ENCODE measurements around the gene PSMA8. TPM values are rescaled to one million over a fixed set of nuclear protein-coding genes. Genes with fewer than 3 reads are reported as not detected.
A peak's percentile ranks its signal among the peaks of the same experiment; 100 is the strongest.

The PSMA8 gene
- polyA plus RNA-seq, 1 of the 3 experiments (the other 2 are of a cell fraction), result not detected

DNA sequence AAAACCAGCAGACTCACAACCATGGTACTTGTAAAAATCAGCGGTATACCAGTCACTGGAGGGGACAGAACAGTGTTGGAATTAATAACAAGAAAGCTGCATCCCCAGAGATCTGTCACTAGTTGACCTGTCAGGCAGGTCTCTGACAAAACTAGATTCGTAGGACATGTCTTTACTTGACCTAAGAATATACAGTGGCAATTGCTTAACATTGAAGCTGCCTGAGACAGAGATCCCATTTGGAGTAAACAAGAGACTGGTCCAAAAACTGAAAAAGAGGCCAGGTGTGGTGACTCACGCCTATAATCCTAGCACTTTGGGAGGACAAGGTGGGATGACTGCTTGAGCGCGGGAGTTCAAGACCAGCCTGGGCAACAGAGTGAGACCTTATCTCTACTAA, 36.1 kb upstream of the PSMA8 start (continued):
- TF ChIP-seq, protein P1, sequence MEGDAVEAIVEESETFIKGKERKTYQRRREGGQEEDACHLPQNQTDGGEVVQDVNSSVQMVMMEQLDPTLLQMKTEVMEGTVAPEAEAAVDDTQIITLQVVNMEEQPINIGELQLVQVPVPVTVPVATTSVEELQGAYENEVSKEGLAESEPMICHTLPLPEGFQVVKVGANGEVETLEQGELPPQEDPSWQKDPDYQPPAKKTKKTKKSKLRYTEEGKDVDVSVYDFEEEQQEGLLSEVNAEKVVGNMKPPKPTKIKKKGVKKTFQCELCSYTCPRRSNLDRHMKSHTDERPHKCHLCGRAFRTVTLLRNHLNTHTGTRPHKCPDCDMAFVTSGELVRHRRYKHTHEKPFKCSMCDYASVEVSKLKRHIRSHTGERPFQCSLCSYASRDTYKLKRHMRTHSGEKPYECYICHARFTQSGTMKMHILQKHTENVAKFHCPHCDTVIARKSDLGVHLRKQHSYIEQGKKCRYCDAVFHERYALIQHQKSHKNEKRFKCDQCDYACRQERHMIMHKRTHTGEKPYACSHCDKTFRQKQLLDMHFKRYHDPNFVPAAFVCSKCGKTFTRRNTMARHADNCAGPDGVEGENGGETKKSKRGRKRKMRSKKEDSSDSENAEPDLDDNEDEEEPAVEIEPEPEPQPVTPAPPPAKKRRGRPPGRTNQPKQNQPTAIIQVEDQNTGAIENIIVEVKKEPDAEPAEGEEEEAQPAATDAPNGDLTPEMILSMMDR (IDR thresholded peaks at IDR 0.05), result no peak

GRCh38 chr18:26103579-26103978, 30.1 kb upstream of the PSMA8 start:
- H3K27ac ChIP-seq (ENCODE audit: low read depth in 2 of 2, low read length in 1 of 2), result no peak overlapping the region
- H3K36me3 ChIP-seq (replicated peaks in 1 of 2; ENCODE audit: control insufficient read depth in 1 of 2, insufficient read depth in 2 of 2, low read length in 1 of 2), result no peaks in the 10 kb centered on the region
- CTCF ChIA-PET, result interaction anchor here (0.6 kb wide), 1 partner anchor 124 kb away, joined by 3 read pairs; no protein-coding TSS in a partner anchor
- H3K27me3 ChIP-seq (ENCODE audit: insufficient read depth), result no peaks in the 10 kb centered on the region
- POLR2A ChIA-PET, result no interaction called here
- no peaks in the 10 kb centered on the region for H3K4me1 ChIP-seq (ENCODE audit: control insufficient read depth in 1 of 2, insufficient read depth in 2 of 2, low read depth in 1 of 2, low read length in 1 of 2)
- DNase-seq, result peak; percentile 7
- H2AFZ ChIP-seq (ENCODE audit: low read depth), result no peak overlapping the region
- no peaks in the 10 kb centered on the region for H3K9me2 ChIP-seq
- no peaks in the 10 kb centered on the region for H3K9me3 ChIP-seq
- H3K4me2 ChIP-seq, result no peak overlapping the region
- no peaks in the 10 kb centered on the region for H3F3A ChIP-seq (replicated peaks; ENCODE audit: insufficient read depth)
- no peaks in the 10 kb centered on the region for H4K20me1 ChIP-seq (ENCODE audit: insufficient read depth)
- H3K4me3 ChIP-seq (ENCODE audit: low read depth in 2 of 2, low read length in 1 of 2), result no peak overlapping the region
- WGBS (ENCODE audit: low lambda C conversion rate), result 64% methylated on average over 5 of the region's 5 CpGs
- peak; percentile 28 for TF ChIP-seq RAD21 (IDR thresholded peaks at IDR 0.05; ENCODE audit: low read length)
- no peak for TF ChIP-seq TAF1 (IDR thresholded peaks at IDR 0.05; ENCODE audit: borderline replicate concordance, low read depth, low read length)
- H3K9ac ChIP-seq, result no peak overlapping the region
- H3K79me2 ChIP-seq (ENCODE audit: insufficient read depth), result no peaks in the 10 kb centered on the region

DNA sequence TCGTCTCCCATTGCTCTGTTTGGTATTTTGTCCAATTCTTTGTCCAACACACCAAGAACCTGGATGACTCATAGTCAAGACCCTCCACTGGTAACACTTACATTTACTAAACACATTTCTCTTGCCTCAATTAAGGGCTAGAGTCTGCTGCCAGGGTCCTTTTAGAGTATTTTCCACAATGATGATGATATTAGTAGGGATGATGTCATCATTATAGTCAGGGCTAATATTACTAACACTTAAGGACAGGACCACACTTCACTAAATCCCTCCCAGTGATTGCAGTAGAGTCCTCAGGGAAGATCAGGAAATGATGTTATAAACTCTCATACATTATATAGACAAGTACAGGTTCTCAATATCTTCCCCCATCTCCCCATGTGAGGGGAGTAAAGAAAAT, 29.6 kb upstream of the PSMA8 start:
- H3K4me3 ChIP-seq (ENCODE audit: low read depth in 2 of 2, low read length in 1 of 2), result no peak overlapping the region
- H2AFZ ChIP-seq (ENCODE audit: low read depth), result no peak overlapping the region
- CTCF ChIA-PET, result no interaction called here
- no peaks in the 10 kb centered on the region for H3K4me1 ChIP-seq (ENCODE audit: control insufficient read depth in 1 of 2, insufficient read depth in 2 of 2, low read depth in 1 of 2, low read length in 1 of 2)
- no peaks in the 10 kb centered on the region for H3K27me3 ChIP-seq (ENCODE audit: insufficient read depth)
- H3F3A ChIP-seq (replicated peaks; ENCODE audit: insufficient read depth), result no peaks in the 10 kb centered on the region
- H4K20me1 ChIP-seq (ENCODE audit: insufficient read depth), result no peaks in the 10 kb centered on the region
- H3K4me2 ChIP-seq, result no peak overlapping the region
- H3K9ac ChIP-seq, result no peak overlapping the region
- H3K9me3 ChIP-seq, result no peaks in the 10 kb centered on the region
- 81% methylated on average over 1 of the region's 1 CpG for WGBS (ENCODE audit: low lambda C conversion rate)
- H3K27ac ChIP-seq (ENCODE audit: low read depth in 2 of 2, low read length in 1 of 2), result no peak overlapping the region
- H3K36me3 ChIP-seq (replicated peaks in 1 of 2; ENCODE audit: control insufficient read depth in 1 of 2, insufficient read depth in 2 of 2, low read length in 1 of 2), result no peaks in the 10 kb centered on the region
- no peaks in the 10 kb centered on the region for H3K79me2 ChIP-seq (ENCODE audit: insufficient read depth)
- POLR2A ChIA-PET, result no interaction called here
- no peak for DNase-seq
- no peaks in the 10 kb centered on the region for H3K9me2 ChIP-seq
- TF ChIP-seq EP300 (IDR thresholded peaks at IDR 0.05; ENCODE audit: borderline replicate concordance in 1 of 2, low read depth in 1 of 2, low read length in 1 of 2) (no peak), FOXM1 (IDR thresholded peaks at IDR 0.05; ENCODE audit: low read depth) (no peak), TEAD4 (IDR thresholded peaks at IDR 0.05; ENCODE audit: borderline replicate concordance, insufficient read depth) (no peak), RXRA (IDR thresholded peaks at IDR 0.05; ENCODE audit: borderline replicate concordance, low read depth) (no peak), TCF12 (IDR thresholded peaks at IDR 0.05) (no peak), FOXJ3 (CRISPR knock-in tag; IDR thresholded peaks at IDR 0.05) (no peak), ZBTB33 (IDR thresholded peaks at IDR 0.05; ENCODE audit: borderline replicate concordance, low read depth) (no peak), SIN3A (IDR thresholded peaks at IDR 0.05; ENCODE audit: borderline replicate concordance, low read depth, low read length) (no peak), MXI1 (IDR thresholded peaks at IDR 0.05; ENCODE audit: low read depth, low read length) (no peak), TAF1 (IDR thresholded peaks at IDR 0.05; ENCODE audit: borderline replicate concordance, low read depth, low read length) (no peak), GABPA (IDR thresholded peaks at IDR 0.05; ENCODE audit: low read depth) (no peak), EZH2phosphoT487 (IDR thresholded peaks at IDR 0.05; ENCODE audit: borderline replicate concordance, low read depth) (no peak)
- TF ChIP-seq, protein P2, sequence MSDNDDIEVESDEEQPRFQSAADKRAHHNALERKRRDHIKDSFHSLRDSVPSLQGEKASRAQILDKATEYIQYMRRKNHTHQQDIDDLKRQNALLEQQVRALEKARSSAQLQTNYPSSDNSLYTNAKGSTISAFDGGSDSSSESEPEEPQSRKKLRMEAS (IDR thresholded peaks at IDR 0.05; ENCODE audit: low read depth), result no peak
- TF ChIP-seq, protein P1 (IDR thresholded peaks at IDR 0.05), result no peak

Data from SK-N-SH (cell line).